Gastroesophageal sphincter (tissue), 3 donors: ENCODE results near the gene PBX3.

ENCODE experiments used
- CTCF ChIP-seq, 4 experiments: fragments of 200-600 bp in 2 of 4; fragments of 450-650 bp in 2 of 4; sonication (generic) in 1 of 4; IDR thresholded peaks; one replicate each; pipeline ENCODE4 v1.5.1; 2017 to 2019; ENCODE audit warnings: antibody characterized with exemption in 4 of 4, mild to moderate bottlenecking in 2 of 4, moderate library complexity in 2 of 4
- EP300 ChIP-seq: sonication (generic); formaldehyde crosslinking; IDR thresholded peaks from one replicate; pipeline ENCODE4 v1.6.1; 2017; ENCODE audit warnings: antibody characterized with exemption, mild to moderate bottlenecking
- POLR2A ChIP-seq, 2 donors: fragments of 450-650 bp; IDR thresholded peaks; one replicate each; pipeline ENCODE4 v1.6.1; 2017; ENCODE audit warnings: antibody characterized with exemption in 2 of 2, mild to moderate bottlenecking in 2 of 2, moderate library complexity in 1 of 2
- POLR2AphosphoS5 ChIP-seq: sonication (generic); formaldehyde crosslinking; IDR thresholded peaks from one replicate; pipeline ENCODE4 v1.6.1; 2017; ENCODE audit warnings: antibody characterized with exemption

- TF ChIP-seq CTCF (IDR thresholded peaks at IDR 0.05) (no peak), POLR2A (IDR thresholded peaks at IDR 0.05) (no peak), EP300 (no peak), POLR2AphosphoS5 (no peak)
These were observed 213.5 kb downstream of the PBX3 start for GRCh38 chr9:125960626-125961025.
